H1 (cell line): ENCODE measurements around the gene DPYD. TPM values are rescaled to one million over a fixed set of nuclear protein-coding genes. Genes with fewer than 3 reads are reported as not detected.

Experiments
- CTCF ChIA-PET: fragments of 300-600 bp; sonication (Branson Sonifier 250); formaldehyde crosslinking; loops from one replicate; lab custom pipeline; 2021; ENCODE audit not compliant: partially characterized antibody; lab: Charles Lee
- POLR2A ChIA-PET: fragments of 300-600 bp; sonication (Branson Sonifier 250); formaldehyde crosslinking; loops from one replicate; lab custom pipeline; 2021; ENCODE audit warnings: inconsistent platforms; ENCODE audit not compliant: partially characterized antibody; lab: Charles Lee
- DNase-seq, 2 experiments: peaks; one replicate each; pipeline versions ENCODE4 v3.0.0 to v3.0.0-alpha.2; 2010 to 2022; ENCODE audit warnings: low spot score in 2 of 2, low read depth in 1 of 2, mixed read lengths in 1 of 2
- FAIRE-seq: peaks from 2 replicates; lab custom pipeline; 2011; peaks lifted over from hg19 to GRCh38; lab: Jason Lieb, UNC
- H2AFZ ChIP-seq: 2 replicates; pipeline ENCODE4 v1.8.1; 2012; ENCODE audit warnings: low read length, inconsistent platforms
- H2AK5ac ChIP-seq: 2 replicates; pipeline ENCODE4 v1.6.1; 2013; ENCODE audit warnings: low read depth, low read length
- H2BK120ac ChIP-seq: replicated peaks from 2 replicates; pipeline ENCODE3; 2013; ENCODE audit warnings: low read depth, low read length, inconsistent platforms
- H2BK12ac ChIP-seq: 2 replicates; pipeline ENCODE4 v1.6.1; 2013; ENCODE audit warnings: low read depth, low read length
- H2BK15ac ChIP-seq: 2 replicates; pipeline ENCODE4 v1.6.1; 2013; ENCODE audit warnings: low read length
- H2BK20ac ChIP-seq: 2 replicates; pipeline ENCODE4 v1.6.1; 2013; ENCODE audit warnings: low read length
- H2BK5ac ChIP-seq: 2 replicates; pipeline ENCODE4 v1.6.1; 2013; ENCODE audit warnings: low read depth, low read length
- H3K14ac ChIP-seq: 2 replicates; pipeline ENCODE4 v1.6.1; 2013; ENCODE audit warnings: inconsistent platforms; ENCODE audit not compliant: insufficient read length
- H3K18ac ChIP-seq: 2 replicates; pipeline ENCODE4 v1.6.1; 2013; ENCODE audit warnings: low read length; ENCODE audit errors: extremely low read depth
- H3K23ac ChIP-seq: 2 replicates; pipeline ENCODE4 v1.6.1; 2013; ENCODE audit warnings: inconsistent platforms; ENCODE audit not compliant: insufficient read length
- H3K23me2 ChIP-seq: 2 replicates; pipeline ENCODE4 v1.6.1; 2013; ENCODE audit warnings: low read depth, low read length
- H3K27ac ChIP-seq: 2 replicates; pipeline ENCODE4 v1.6.1; 2011; ENCODE audit warnings: low read depth, low read length, inconsistent platforms
- H3K27me3 ChIP-seq, 4 experiments: replicated peaks in 1 of 4; 1 replicate in 1 of 4; 2 replicates in 3 of 4; pipeline versions ENCODE4 v1.6.1 to v1.8.1; 2011 to 2013; ENCODE audit warnings: low read length in 3 of 4, mild to moderate bottlenecking in 3 of 4, inconsistent platforms in 2 of 4, mixed read lengths in 2 of 4, moderate library complexity in 1 of 4; ENCODE audit not compliant: control insufficient read depth in 3 of 4, insufficient read depth in 3 of 4; ENCODE audit errors: extremely low read depth in 1 of 4
- H3K36me3 ChIP-seq, 4 experiments: 2 replicates each; pipeline versions ENCODE4 v1.6.1 to v1.8.1; 2011 to 2013; ENCODE audit warnings: mild to moderate bottlenecking in 4 of 4, low read length in 3 of 4, moderate library complexity in 2 of 4, control low read depth in 1 of 4, inconsistent platforms in 1 of 4; ENCODE audit not compliant: insufficient read depth in 4 of 4, control insufficient read depth in 2 of 4
- H3K4ac ChIP-seq: replicated peaks from 2 replicates; pipeline ENCODE3; 2013; ENCODE audit warnings: low read length, low read depth, mixed read lengths, inconsistent platforms; ENCODE audit not compliant: insufficient read length
- H3K4me1 ChIP-seq, 4 experiments: replicated peaks in 1 of 4; 1 replicate in 1 of 4; 2 replicates in 3 of 4; pipeline versions ENCODE4 v1.6.1 to v1.8.1; 2011 to 2013; ENCODE audit warnings: low read length in 3 of 4, inconsistent platforms in 2 of 4, mixed read lengths in 1 of 4; ENCODE audit not compliant: insufficient read depth in 4 of 4, control insufficient read depth in 3 of 4
- H3K4me2 ChIP-seq, 2 experiments: 2 replicates each; pipeline versions ENCODE4 v1.6.1 to v1.8.1; 2011 to 2013; ENCODE audit warnings: low read depth in 2 of 2, low read length in 2 of 2, control low read depth in 1 of 2, inconsistent platforms in 1 of 2, mild to moderate bottlenecking in 1 of 2; ENCODE audit not compliant: insufficient read depth in 1 of 2
- H3K4me3 ChIP-seq, 4 experiments: fragments of 200-600, 300-600 bp in 1 of 4; sonication (generic), shearing (Covaris generic), sonication (Bioruptor Twin) in 1 of 4; 2 replicates each; pipeline versions ENCODE4 v1.5.1 to v1.8.1; 2011 to 2016; ENCODE audit warnings: low read length in 4 of 4, low read depth in 3 of 4, control low read depth in 2 of 4, inconsistent platforms in 2 of 4, mild to moderate bottlenecking in 2 of 4, mixed read lengths in 1 of 4, moderate library complexity in 1 of 4; ENCODE audit not compliant: insufficient read depth in 2 of 4; ENCODE audit errors: extremely low read depth in 1 of 4
- H3K56ac ChIP-seq: replicated peaks from 2 replicates; pipeline ENCODE3; 2013; ENCODE audit warnings: low read depth, mild to moderate bottlenecking, mixed read lengths, low read length, inconsistent platforms; ENCODE audit not compliant: insufficient read length
- H3K79me1 ChIP-seq: 2 replicates; pipeline ENCODE4 v1.6.1; 2013; ENCODE audit warnings: low read depth, low read length, control low read depth
- H3K79me2 ChIP-seq, 2 experiments: 2 replicates each; pipeline versions ENCODE4 v1.6.1 to v1.8.1; 2012 to 2013; ENCODE audit warnings: low read length in 2 of 2, mild to moderate bottlenecking in 2 of 2, inconsistent platforms in 1 of 2; ENCODE audit not compliant: insufficient read depth in 2 of 2, control insufficient read depth in 1 of 2
- H3K9ac ChIP-seq, 4 experiments: replicated peaks in 1 of 4; 1 replicate in 1 of 4; 2 replicates in 3 of 4; pipeline versions ENCODE4 v1.6.1 to v1.8.1; 2011 to 2013; ENCODE audit warnings: low read depth in 3 of 4, low read length in 3 of 4, control low read depth in 2 of 4, mild to moderate bottlenecking in 2 of 4, moderate library complexity in 2 of 4, inconsistent platforms in 1 of 4; ENCODE audit errors: extremely low read depth in 1 of 4
- H3K9me3 ChIP-seq, 2 experiments: 2 replicates each; pipeline versions ENCODE4 v1.6.1 to v1.8.1; 2012 to 2013; ENCODE audit warnings: mild to moderate bottlenecking in 2 of 2, moderate library complexity in 2 of 2, control low read depth in 1 of 2, inconsistent platforms in 1 of 2, low read depth in 1 of 2, low read length in 1 of 2, mixed read lengths in 1 of 2; ENCODE audit not compliant: insufficient read depth in 2 of 2
- H4K20me1 ChIP-seq, 2 experiments: replicated peaks in 1 of 2; 2 replicates each; pipeline versions ENCODE3 to v1.8.1; 2011 to 2013; ENCODE audit warnings: inconsistent platforms in 2 of 2, low read length in 2 of 2, mild to moderate bottlenecking in 1 of 2; ENCODE audit not compliant: insufficient read depth in 2 of 2, control insufficient read depth in 1 of 2
- H4K5ac ChIP-seq: 2 replicates; pipeline ENCODE4 v1.6.1; 2013; ENCODE audit warnings: low read length, low read depth, mixed read lengths, inconsistent platforms; ENCODE audit not compliant: insufficient read length
- H4K8ac ChIP-seq: 2 replicates; pipeline ENCODE4 v1.8.0; 2013; ENCODE audit warnings: mild to moderate bottlenecking, moderate library complexity, low read length, inconsistent platforms; ENCODE audit not compliant: insufficient read depth; ENCODE audit errors: extremely low read depth
- H4K91ac ChIP-seq: replicated peaks from 2 replicates; pipeline ENCODE3; 2013; ENCODE audit warnings: low read length, mixed read lengths, inconsistent platforms; ENCODE audit not compliant: insufficient read length
- JUND ChIP-seq: IDR thresholded peaks from 2 replicates; pipeline ENCODE4 v1.6.1; 2011; ENCODE audit warnings: mild to moderate bottlenecking, improper control_type of control experiment, low read length
- polyA plus RNA-seq, 7 experiments: library from polyadenylated mRNA; depleted of rRNA in 3 of 7; stranded (reverse) in 5 of 7; unstranded in 2 of 7; fragments of >200 nt in 5 of 7; fragments of 200-250 nt in 2 of 7; gene quantifications; 1 replicate in 5 of 7; 2 replicates in 1 of 7; 4 replicates in 1 of 7; pipeline versions ENCODE4 v1.2.1 to v1.2.3, GENCODE V29; 2011 to 2013; ENCODE audit warnings: missing spikeins in 2 of 7, mixed read lengths in 2 of 7
- total RNA-seq: library from RNA; stranded (reverse); fragmentation: NEBNext Ultra II Directional; extraction: Animal tissue kit (Norgen Biotek cat#: 25700); gene quantifications from 2 replicates; pipeline ENCODE4 v1.2.1, GENCODE V29; 2021

Gene DPYD
- total and polyA plus RNA-seq, 2 of the 8 experiments (the other 6 are each of a cell fraction or from before 2014, with no cell fraction given): 0.29 to 0.73 TPM

GRCh38 chr1:97066860-97067259, 854.0 kb downstream of the DPYD start:
- H2BK20ac ChIP-seq: no peak overlapping the region
- no peak overlapping the region for H2AK5ac ChIP-seq
- no peak overlapping the region for H3K23ac ChIP-seq
- ChIA-PET CTCF (no interaction called here), POLR2A (no interaction called here)
- H3K27ac ChIP-seq: no peak overlapping the region
- H4K5ac ChIP-seq: no peak overlapping the region
- no peak overlapping the region for H2BK5ac ChIP-seq
- H3K79me2 ChIP-seq: no peaks in the 10 kb centered on the region
- H4K91ac ChIP-seq: no peak overlapping the region
- no peak overlapping the region for H3K4me2 ChIP-seq
- no peak overlapping the region for H2AFZ ChIP-seq
- H3K9me3 ChIP-seq: no peaks in the 10 kb centered on the region
- no peak overlapping the region for H4K8ac ChIP-seq
- TF ChIP-seq JUND: no peak
- no peak overlapping the region for H3K14ac ChIP-seq
- H3K36me3 ChIP-seq: no peaks in the 10 kb centered on the region
- H2BK15ac ChIP-seq: no peak overlapping the region
- H3K4me3 ChIP-seq: no peak overlapping the region
- H2BK12ac ChIP-seq: no peak overlapping the region
- H4K20me1 ChIP-seq: no peaks in the 10 kb centered on the region
- no peaks in the 10 kb centered on the region for H3K4me1 ChIP-seq
- no peak overlapping the region for H2BK120ac ChIP-seq
- no peak for DNase-seq
- no peak overlapping the region for H3K9ac ChIP-seq
- no peak overlapping the region for H3K56ac ChIP-seq
- H3K4ac ChIP-seq: no peak overlapping the region
- no peaks in the 10 kb centered on the region for H3K79me1 ChIP-seq
- no peak overlapping the region for H3K18ac ChIP-seq
- H3K23me2 ChIP-seq: no peaks in the 10 kb centered on the region; the same call in 1 of the 2 replicates
- no peaks in the 10 kb centered on the region for H3K27me3 ChIP-seq
- FAIRE-seq: no peak
